Panc1 (cell line): ENCODE measurements around the gene DNAI2. TPM values are rescaled to one million over a fixed set of nuclear protein-coding genes. Genes with fewer than 3 reads are reported as not detected.

Experiments
- ATAC-seq: fragments of 200-7000 bp; cut with Tn5 transposase; 2 replicates; pipeline ENCODE4 v1.9.1; 2020; ENCODE audit warnings: mild to moderate bottlenecking, moderate library complexity
- BruUV-seq: library from RNA; stranded (reverse); fragments of 400-500 nt; replicated peaks from 2 replicates; lab custom pipeline; 2021; lab: Mats Ljungman, UMichigan
- CTCF ChIA-PET: fragments of 300-600 bp; sonication (Branson Sonifier 250); formaldehyde crosslinking; loops from one replicate; lab custom pipeline; 2022; ENCODE audit warnings: antibody characterized with exemption; lab: Charles Lee
- POLR2A ChIA-PET: fragments of 300-600 bp; sonication (Branson Sonifier 250); formaldehyde crosslinking; loops from one replicate; lab custom pipeline; 2022; ENCODE audit warnings: antibody characterized with exemption; lab: Charles Lee
- DNase-seq: peaks from one replicate; pipeline ENCODE4 v3.0.0-alpha.2; 2010; ENCODE audit warnings: low read depth, low spot score
- H3K27ac ChIP-seq: 2 replicates; pipeline ENCODE4 v1.5.1; 2011; ENCODE audit warnings: mild to moderate bottlenecking, low read length, inconsistent platforms
- H3K27me3 ChIP-seq: fragments of 200-500 bp; sonication (Bioruptor generic); 2 replicates; pipeline ENCODE4 v1.6.0; 2014; ENCODE audit warnings: low read length, inconsistent platforms; ENCODE audit not compliant: control insufficient read depth, insufficient read depth
- H3K36me3 ChIP-seq: fragments of 200-500 bp; sonication (Bioruptor generic); 2 replicates; pipeline ENCODE4 v1.5.1; 2014; ENCODE audit warnings: inconsistent platforms, mild to moderate bottlenecking, low read length, moderate library complexity; ENCODE audit not compliant: control insufficient read depth, insufficient read depth
- H3K4me1 ChIP-seq: 2 replicates; pipeline ENCODE4 v1.5.1; 2011; ENCODE audit warnings: inconsistent platforms, mild to moderate bottlenecking, low read length, moderate library complexity; ENCODE audit not compliant: control insufficient read depth, insufficient read depth
- H3K4me3 ChIP-seq, 2 experiments: 2 replicates each; pipeline ENCODE4 v1.5.1; 2011 to 2012; ENCODE audit warnings: low read depth in 2 of 2, low read length in 2 of 2, mild to moderate bottlenecking in 2 of 2, inconsistent platforms in 1 of 2, moderate library complexity in 1 of 2
- H3K9me3 ChIP-seq: fragments of 200-500 bp; sonication (Bioruptor generic); 2 replicates; pipeline ENCODE4 v1.5.1; 2014; ENCODE audit warnings: low read depth, mild to moderate bottlenecking, inconsistent platforms, low read length, moderate library complexity; ENCODE audit not compliant: control insufficient read depth, insufficient read depth
- CTCF ChIP-seq: fragments of 450-650 bp; IDR thresholded peaks from 2 replicates; pipeline ENCODE4 v1.5.1; 2017; ENCODE audit warnings: mild to moderate bottlenecking
- POLR2AphosphoS5 ChIP-seq: IDR thresholded peaks from 2 replicates; pipeline ENCODE4 v1.6.1; 2012; ENCODE audit warnings: mild to moderate bottlenecking, low read depth, low read length, moderate library complexity
- REST ChIP-seq, 2 experiments: IDR thresholded peaks; 2 replicates each; pipeline ENCODE4 v1.6.1; 2011 to 2012; ENCODE audit warnings: low read depth in 2 of 2, control low read depth in 1 of 2, low read length in 1 of 2, mild to moderate bottlenecking in 1 of 2, moderate library complexity in 1 of 2; ENCODE audit not compliant: insufficient read depth in 1 of 2
- SIN3A ChIP-seq: IDR thresholded peaks from 2 replicates; pipeline ENCODE4 v1.6.1; 2012; ENCODE audit warnings: low read depth, mild to moderate bottlenecking, low read length, moderate library complexity, borderline replicate concordance; ENCODE audit not compliant: insufficient read depth
- TCF7L2 ChIP-seq: IDR thresholded peaks from 2 replicates; pipeline ENCODE4 v1.6.1; 2011; ENCODE audit warnings: mild to moderate bottlenecking, low read depth, low read length, inconsistent platforms
- in situ Hi-C: cut with HindIII; loops from 2 replicates; pipeline ENCODE4 v1.10.0; 2016; ENCODE audit warnings: low sequenced_read_pairs, low pct_unique_long_range_greater_than_20kb
- intact Hi-C: fragments of 100-400 bp; cut with micrococcal nuclease; formaldehyde crosslinking; loops from one replicate; pipeline ENCODE4 v1.10.0; 2022; ENCODE audit not compliant: unreplicated experiment
- total RNA-seq: library from RNA; stranded (reverse); gene quantifications from one replicate; pipeline ENCODE4 v1.2.1, GENCODE V29; 2021; ENCODE audit not compliant: unreplicated experiment

The DNAI2 gene
- total RNA-seq, 1 experiment from 2014 or later, result not detected

GRCh38 chr17:74290340-74290739, 16.3 kb downstream of the DNAI2 start:
- POLR2A ChIA-PET, result no interaction called here
- H3K4me1 ChIP-seq, result no peaks in the 10 kb centered on the region
- no peak overlapping the region for H3K27ac ChIP-seq
- H3K9me3 ChIP-seq, result no peaks in the 10 kb centered on the region
- no TSS peak for BruUV-seq
- H3K27me3 ChIP-seq, result no peaks in the 10 kb centered on the region
- no peak for DNase-seq
- TF ChIP-seq SIN3A (no peak), CTCF (no peak), TCF7L2 (no peak), REST (IDR thresholded peaks at IDR 0.05; ENCODE audit: insufficient read depth in 1 of 2, low read depth in 2 of 2, low read length in 1 of 2) (no peak), POLR2AphosphoS5 (no peak)
- CTCF ChIA-PET, result no interaction called here
- in situ Hi-C loops (no loop called here), intact Hi-C loops (no loop called here)
- H3K4me3 ChIP-seq, result no peak overlapping the region
- ATAC-seq, result peak; percentile 45; the same call in 1 of the 2 replicates
- no peaks in the 10 kb centered on the region for H3K36me3 ChIP-seq

- ChIA-PET CTCF (no interaction called here), POLR2A (interaction anchor here (0.7 kb wide), 2 partner anchors 11 to 401 kb away, joined by 3 to 16 read pairs; no protein-coding TSS in a partner anchor)
- intact Hi-C loops, result no loop called here
Observed at GRCh38 chr17:74292495-74292894, 18.5 kb downstream of the DNAI2 start.

More at GRCh38 chr17:74292495-74292894, 18.5 kb downstream of the DNAI2 start:
- in situ Hi-C loops, result no loop called here
- ATAC-seq (no peak), DNase-seq (no peak)
- Histone ChIP-seq H3K27ac (no peak overlapping the region), H3K4me1 (peaks cover 4% of the 10 kb centered on the region; the same call in 1 of the 2 replicates), H3K27me3 (no peaks in the 10 kb centered on the region), H3K36me3 (no peaks in the 10 kb centered on the region), H3K9me3 (no peaks in the 10 kb centered on the region), H3K4me3 (no peak overlapping the region)
- no TSS peak for BruUV-seq
- TF ChIP-seq REST (IDR thresholded peaks at IDR 0.05; ENCODE audit: insufficient read depth in 1 of 2, low read depth in 2 of 2, low read length in 1 of 2) (no peak), CTCF (no peak), TCF7L2 (no peak), SIN3A (no peak), POLR2AphosphoS5 (no peak)
